ENCODE results near the gene CASKIN1. TPM values are rescaled to one million over a fixed set of nuclear protein-coding genes. Genes with fewer than 3 reads are reported as not detected.

The CASKIN1 gene
- total and polyA plus RNA-seq, 2 of the 8 experiments (the other 6 are each of a cell fraction or from before 2014, with no cell fraction given): 1.2 to 6.4 TPM

GRCh38 chr16:2163211-2163881 lies 33.1 kb downstream of the CASKIN1 start:
- H3K79me2 ChIP-seq (ENCODE audit: control insufficient read depth in 1 of 2, insufficient read depth in 2 of 2, low read length in 2 of 2): peaks cover 17 to 62% of the 10 kb centered on the region in 2 experiments
- H2BK5ac ChIP-seq (ENCODE audit: low read depth, low read length): no peak overlapping the region
- peaks cover 22% of the 10 kb centered on the region for H3K79me1 ChIP-seq (ENCODE audit: low read depth, low read length)
- no peak overlapping the region for H3K14ac ChIP-seq (ENCODE audit: insufficient read length)
- peaks cover 0 to 15% (median 8%) of the 10 kb centered on the region in 4 experiments; a peak in 3 of 7 replicates for H3K4me1 ChIP-seq (replicated peaks in 1 of 4; ENCODE audit: control insufficient read depth in 3 of 4, insufficient read depth in 4 of 4, low read length in 3 of 4)
- no peak overlapping the region for H3K4ac ChIP-seq (replicated peaks; ENCODE audit: insufficient read length, low read depth, low read length)
- no peak overlapping the region for H3K9ac ChIP-seq (replicated peaks in 1 of 4; ENCODE audit: extremely low read depth in 1 of 4, low read depth in 3 of 4, low read length in 3 of 4)
- H2BK12ac ChIP-seq (ENCODE audit: low read depth, low read length): no peak overlapping the region
- CTCF ChIA-PET (ENCODE audit: partially characterized antibody): interaction anchor here (1.1 to 1.4 kb wide), 2 partner anchors 18 to 31 kb away, joined by 3 read pairs; no protein-coding TSS in a partner anchor
- peaks cover 7 to 19% (median 17%) of the 10 kb centered on the region in 4 experiments; a peak in 7 of 8 replicates for H3K36me3 ChIP-seq (ENCODE audit: control insufficient read depth in 2 of 4, insufficient read depth in 4 of 4, low read length in 3 of 4)
- H4K5ac ChIP-seq (ENCODE audit: insufficient read length, low read depth, low read length): no peak overlapping the region
- no peak for DNase-seq (ENCODE audit: low read depth in 1 of 2, low spot score in 2 of 2)
- no peak overlapping the region for H2AFZ ChIP-seq (ENCODE audit: low read length)
- no peak overlapping the region for H2BK120ac ChIP-seq (replicated peaks; ENCODE audit: low read depth, low read length)
- H3K56ac ChIP-seq (replicated peaks; ENCODE audit: insufficient read length, low read depth, low read length): no peak overlapping the region
- H3K4me2 ChIP-seq (ENCODE audit: insufficient read depth in 1 of 2, low read depth in 2 of 2, low read length in 2 of 2): no peak overlapping the region
- no peak for FAIRE-seq
- no peak overlapping the region for H2BK15ac ChIP-seq (ENCODE audit: low read length)
- peak overlapping the region; percentile 68; the same call in 1 of the 2 replicates for H4K8ac ChIP-seq (ENCODE audit: extremely low read depth, insufficient read depth, low read length)
- H2BK20ac ChIP-seq (ENCODE audit: low read length): no peak overlapping the region
- no peaks in the 10 kb centered on the region; the same call in 1 of the 2 replicates for H3K23me2 ChIP-seq (ENCODE audit: low read depth, low read length)
- no peak overlapping the region for H2AK5ac ChIP-seq (ENCODE audit: low read depth, low read length)
- peaks cover 0 to 17% of the 10 kb centered on the region in 2 experiments; a peak in 1 of 4 replicates for H3K9me3 ChIP-seq (ENCODE audit: insufficient read depth in 2 of 2, low read depth in 1 of 2, low read length in 1 of 2)
- no peaks in the 10 kb centered on the region for H3K27me3 ChIP-seq (replicated peaks in 1 of 4; ENCODE audit: control insufficient read depth in 3 of 4, extremely low read depth in 1 of 4, insufficient read depth in 3 of 4, low read length in 3 of 4)
- H4K91ac ChIP-seq (replicated peaks; ENCODE audit: insufficient read length, low read length): no peak overlapping the region
- POLR2A ChIA-PET (ENCODE audit: partially characterized antibody): interaction anchor here (0.7 to 15.0 kb wide), 5 partner anchors 8 to 36 kb away, joined by 3 to 312 read pairs (median 5); partner anchors contain the start of gene TRAF7
- no peak overlapping the region for H3K23ac ChIP-seq (ENCODE audit: insufficient read length)
- H4K20me1 ChIP-seq (replicated peaks in 1 of 2; ENCODE audit: control insufficient read depth in 1 of 2, insufficient read depth in 2 of 2, low read length in 2 of 2): peaks cover 19 to 40% of the 10 kb centered on the region in 2 experiments
- 91% methylated on average over 23 of the region's 26 CpGs; no CpG with 5 or more reads in 1 of the 2 experiments for WGBS, 2 experiments (ENCODE audit: extremely low coverage in 1 of 2, insufficient coverage in 1 of 2, insufficient read length in 1 of 2, insufficient replicate concordance in 2 of 2, low coverage in 1 of 2, low lambda C conversion rate in 2 of 2, missing lambda C conversion rate in 1 of 2)
- H3K18ac ChIP-seq (ENCODE audit: extremely low read depth, low read length): no peak overlapping the region
- no peak overlapping the region for H3K4me3 ChIP-seq (ENCODE audit: extremely low read depth in 1 of 4, insufficient read depth in 2 of 4, low read depth in 3 of 4, low read length in 4 of 4)
- no peak overlapping the region for H3K27ac ChIP-seq (ENCODE audit: low read depth, low read length)
- TF ChIP-seq SIX5 (IDR thresholded peaks at IDR 0.05; ENCODE audit: low read depth, low read length) (no peak), RBBP5 (IDR thresholded peaks at IDR 0.05; ENCODE audit: borderline replicate concordance, low read depth, low read length) (no peak), BCL11A (IDR thresholded peaks at IDR 0.05; ENCODE audit: low read depth in 2 of 2, low read length in 2 of 2) (no peak), CTCF (IDR thresholded peaks at IDR 0.05; ENCODE audit: control extremely low read depth in 1 of 3, insufficient read depth in 1 of 3, low read depth in 1 of 3, low read length in 3 of 3) (no peak), ZNF274 (IDR thresholded peaks at IDR 0.05; ENCODE audit: borderline replicate concordance, extremely low read depth, low read length) (no peak), SP2 (IDR thresholded peaks at IDR 0.05; ENCODE audit: low read length) (no peak), GABPA (IDR thresholded peaks at IDR 0.05; ENCODE audit: borderline replicate concordance, insufficient read depth, low read length) (no peak), CTBP2 (IDR thresholded peaks at IDR 0.05; ENCODE audit: borderline replicate concordance, insufficient read depth, insufficient read length, low read length) (no peak), TAF7 (optimal IDR thresholded peaks at IDR 0.05; ENCODE audit: borderline replicate concordance, low read depth, low read length) (no peak)

All from H1 (cell line).